Caco-2 (cell line): Measurements from ENCODE around the gene HECA. TPM values are rescaled to one million over a fixed set of nuclear protein-coding genes. Genes with fewer than 3 reads are reported as not detected.

Experiments used
- BruUV-seq: library from RNA; stranded (reverse); fragments of 400-500 nt; replicated peaks from 2 replicates; lab custom pipeline; 2021; lab: Mats Ljungman, UMichigan
- CTCF ChIA-PET: fragments of 300-600 bp; sonication (Branson Sonifier 250); formaldehyde crosslinking; loops from one replicate; lab custom pipeline; 2022; ENCODE audit warnings: antibody characterized with exemption; lab: Charles Lee
- POLR2A ChIA-PET: fragments of 300-600 bp; sonication (Branson Sonifier 250); formaldehyde crosslinking; loops from one replicate; lab custom pipeline; 2022; ENCODE audit warnings: antibody characterized with exemption; lab: Charles Lee
- DNase-seq, 2 experiments: peaks; one replicate each; pipeline versions ENCODE4 v3.0.0 to v3.0.0-alpha.2; 2020 to 2022
- H3K27me3 ChIP-seq: replicated peaks from 2 replicates; pipeline ENCODE4 v1.6.0; 2011; ENCODE audit warnings: low read length; ENCODE audit not compliant: control insufficient read depth, insufficient read depth
- H3K36me3 ChIP-seq: 2 replicates; pipeline ENCODE4 v1.5.1; 2011; ENCODE audit warnings: low read length; ENCODE audit not compliant: control insufficient read depth, insufficient read depth
- H3K4me1 ChIP-seq: fragments of 250-450 bp; sonication (Bioruptor Pico); 2 replicates; pipeline ENCODE4 v1.5.1; 2020; ENCODE audit warnings: mild to moderate bottlenecking
- H3K4me3 ChIP-seq: 2 replicates; pipeline ENCODE4 v1.5.1; 2011; ENCODE audit warnings: low read depth, mild to moderate bottlenecking, control low read depth, low read length
- H3K9me3 ChIP-seq: fragments of 250-450 bp; sonication (Bioruptor Pico); 2 replicates; pipeline ENCODE4 v1.5.1; 2020; ENCODE audit warnings: mild to moderate bottlenecking, moderate library complexity
- H3K27ac Mint-ChIP-seq: one replicate; pipeline ENCODE4 v1.8.0; 2022; ENCODE audit warnings: mixed read lengths; ENCODE audit not compliant: unreplicated experiment
- H3K27me3 Mint-ChIP-seq: one replicate; pipeline ENCODE4 v1.8.0; 2022; ENCODE audit warnings: mixed read lengths; ENCODE audit not compliant: insufficient read depth, unreplicated experiment
- H3K36me3 Mint-ChIP-seq: one replicate; pipeline ENCODE4 v1.8.0; 2022; ENCODE audit warnings: mild to moderate bottlenecking, mixed read lengths; ENCODE audit not compliant: insufficient read depth, unreplicated experiment
- H3K4me1 Mint-ChIP-seq: one replicate; pipeline ENCODE4 v1.8.0; 2022; ENCODE audit warnings: low read depth, mixed read lengths; ENCODE audit not compliant: unreplicated experiment
- H3K4me3 Mint-ChIP-seq: one replicate; pipeline ENCODE4 v1.8.0; 2022; ENCODE audit warnings: mild to moderate bottlenecking, moderate library complexity, mixed read lengths; ENCODE audit not compliant: unreplicated experiment
- H3K9me3 Mint-ChIP-seq: one replicate; pipeline ENCODE4 v1.8.0; 2022; ENCODE audit warnings: mixed read lengths; ENCODE audit not compliant: unreplicated experiment
- intact Hi-C: fragments of 100-400 bp; cut with micrococcal nuclease; formaldehyde crosslinking; loops from one replicate; pipeline ENCODE4 v1.10.0; 2022; ENCODE audit not compliant: unreplicated experiment
- total RNA-seq: library from RNA; stranded (reverse); gene quantifications from 2 replicates; pipeline ENCODE4 v1.2.3, GENCODE V29; 2022
- TF ChIP-seq, protein P1 (sequence below), 2 experiments: fragments of 200-600 bp in 1 of 2; IDR thresholded peaks; 1 replicate in 1 of 2; 2 replicates in 1 of 2; pipeline versions ENCODE4 v1.5.1 to v1.8.0; 2011 to 2022; ENCODE audit warnings: antibody characterized with exemption in 1 of 2, control low read depth in 1 of 2, inconsistent platforms in 1 of 2, low read depth in 1 of 2, low read length in 1 of 2, mild to moderate bottlenecking in 1 of 2, moderate library complexity in 1 of 2; ENCODE audit not compliant: insufficient read depth in 1 of 2, severe bottlenecking in 1 of 2, unreplicated experiment in 1 of 2

The HECA gene
- total RNA-seq, 1 experiment from 2014 or later: 4.9 TPM

DNA sequence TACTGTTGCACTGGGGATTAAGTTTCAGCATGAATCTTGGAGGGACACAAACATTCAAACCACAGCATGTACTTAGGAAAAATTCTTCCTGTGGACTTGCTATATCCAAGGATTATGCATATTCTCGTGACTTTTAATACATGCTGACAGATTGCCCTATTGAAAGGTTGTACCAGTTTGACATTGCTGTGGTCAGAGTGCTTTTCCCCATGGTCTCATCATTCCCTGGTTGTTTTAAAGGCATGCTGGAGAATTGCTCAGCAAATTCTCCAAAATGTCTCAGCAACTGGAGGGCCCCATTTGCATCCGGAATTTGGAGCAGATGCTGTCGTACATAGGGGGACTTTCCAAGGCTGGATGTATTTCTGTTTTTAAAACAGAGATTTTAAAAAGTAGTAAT lies 7.4 kb downstream of the HECA start:
- Histone ChIP-seq H3K27me3 (no peaks in the 10 kb centered on the region), H3K9me3 (no peaks in the 10 kb centered on the region), H3K36me3 (no peaks in the 10 kb centered on the region), H3K4me3 (no peak overlapping the region), H3K4me1 (peaks cover 1% of the 10 kb centered on the region; the same call in 1 of the 2 replicates)
- no peaks in the 10 kb centered on the region for H3K27me3 Mint-ChIP-seq
- H3K4me1 Mint-ChIP-seq: peaks cover 7% of the 10 kb centered on the region
- intact Hi-C loops: no loop called here
- no peak overlapping the region for H3K27ac Mint-ChIP-seq
- H3K9me3 Mint-ChIP-seq: no peaks in the 10 kb centered on the region
- TF ChIP-seq, protein P1, sequence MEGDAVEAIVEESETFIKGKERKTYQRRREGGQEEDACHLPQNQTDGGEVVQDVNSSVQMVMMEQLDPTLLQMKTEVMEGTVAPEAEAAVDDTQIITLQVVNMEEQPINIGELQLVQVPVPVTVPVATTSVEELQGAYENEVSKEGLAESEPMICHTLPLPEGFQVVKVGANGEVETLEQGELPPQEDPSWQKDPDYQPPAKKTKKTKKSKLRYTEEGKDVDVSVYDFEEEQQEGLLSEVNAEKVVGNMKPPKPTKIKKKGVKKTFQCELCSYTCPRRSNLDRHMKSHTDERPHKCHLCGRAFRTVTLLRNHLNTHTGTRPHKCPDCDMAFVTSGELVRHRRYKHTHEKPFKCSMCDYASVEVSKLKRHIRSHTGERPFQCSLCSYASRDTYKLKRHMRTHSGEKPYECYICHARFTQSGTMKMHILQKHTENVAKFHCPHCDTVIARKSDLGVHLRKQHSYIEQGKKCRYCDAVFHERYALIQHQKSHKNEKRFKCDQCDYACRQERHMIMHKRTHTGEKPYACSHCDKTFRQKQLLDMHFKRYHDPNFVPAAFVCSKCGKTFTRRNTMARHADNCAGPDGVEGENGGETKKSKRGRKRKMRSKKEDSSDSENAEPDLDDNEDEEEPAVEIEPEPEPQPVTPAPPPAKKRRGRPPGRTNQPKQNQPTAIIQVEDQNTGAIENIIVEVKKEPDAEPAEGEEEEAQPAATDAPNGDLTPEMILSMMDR (IDR thresholded peaks at IDR 0.05; ENCODE audit: insufficient read depth in 1 of 2, low read depth in 1 of 2, low read length in 1 of 2, severe bottlenecking in 1 of 2, unreplicated experiment in 1 of 2): no peak
- H3K4me3 Mint-ChIP-seq: no peak overlapping the region
- no peak for DNase-seq
- ChIA-PET POLR2A (no interaction called here), CTCF (no interaction called here)
- BruUV-seq: no TSS peak
- H3K36me3 Mint-ChIP-seq: no peaks in the 10 kb centered on the region

GRCh38 chr6:139143111-139143510 lies 8.2 kb downstream of the HECA start:
- no peaks in the 10 kb centered on the region for H3K27me3 ChIP-seq
- no peak overlapping the region for H3K4me3 ChIP-seq
- no TSS peak for BruUV-seq
- intact Hi-C loops: no loop called here
- Mint-ChIP-seq H3K4me3 (no peak overlapping the region), H3K27me3 (no peaks in the 10 kb centered on the region), H3K4me1 (peaks cover 7% of the 10 kb centered on the region), H3K9me3 (no peaks in the 10 kb centered on the region), H3K27ac (no peak overlapping the region), H3K36me3 (no peaks in the 10 kb centered on the region)
- H3K4me1 ChIP-seq: peaks cover 10% of the 10 kb centered on the region
- no peaks in the 10 kb centered on the region for H3K36me3 ChIP-seq
- CTCF ChIA-PET: no interaction called here
- TF ChIP-seq, protein P1 (IDR thresholded peaks at IDR 0.05; ENCODE audit: insufficient read depth in 1 of 2, low read depth in 1 of 2, low read length in 1 of 2, severe bottlenecking in 1 of 2, unreplicated experiment in 1 of 2): no peak
- POLR2A ChIA-PET: no interaction called here
- DNase-seq: no peak
- no peaks in the 10 kb centered on the region for H3K9me3 ChIP-seq

GRCh38 chr6:139144490-139145085 lies 9.7 kb downstream of the HECA start:
- Mint-ChIP-seq H3K27ac (no peak overlapping the region), H3K36me3 (no peaks in the 10 kb centered on the region), H3K27me3 (no peaks in the 10 kb centered on the region), H3K4me1 (peaks cover 20% of the 10 kb centered on the region), H3K9me3 (no peaks in the 10 kb centered on the region), H3K4me3 (no peak overlapping the region)
- no peaks in the 10 kb centered on the region for H3K36me3 ChIP-seq
- intact Hi-C loops: no loop called here
- DNase-seq: no peak
- BruUV-seq: no TSS peak
- no peak overlapping the region for H3K4me3 ChIP-seq
- no peaks in the 10 kb centered on the region for H3K9me3 ChIP-seq
- no peaks in the 10 kb centered on the region for H3K27me3 ChIP-seq
- TF ChIP-seq, protein P1 (IDR thresholded peaks at IDR 0.05; ENCODE audit: insufficient read depth in 1 of 2, low read depth in 1 of 2, low read length in 1 of 2, severe bottlenecking in 1 of 2, unreplicated experiment in 1 of 2): no peak
- CTCF ChIA-PET: no interaction called here
- H3K4me1 ChIP-seq: peaks cover 25% of the 10 kb centered on the region
- POLR2A ChIA-PET: no interaction called here
